ENCODE data around the gene CPLX1. TPM values are rescaled to one million over a fixed set of nuclear protein-coding genes. Genes with fewer than 3 reads are reported as not detected.

Gene CPLX1
- total RNA-seq, 2 donors from 2014 or later: 3.1 to 3.7 TPM

Other genes starting within 250 kb of the CPLX1 start
- gene TMEM271, start 249.8 kb downstream of the CPLX1 start, total RNA-seq: not detected
- gene PDE6B, start 200.6 kb downstream of the CPLX1 start, total RNA-seq: 10 to 100 TPM; 10.2 to 11.5 TPM
- 100 to 1,000 TPM in 1 of 2 donors, 10 to 100 TPM in 1; 98.4 to 120 TPM for gene ATP5ME, start 151.9 kb downstream of the CPLX1 start, total RNA-seq
- gene MYL5, start 151.6 kb downstream of the CPLX1 start, total RNA-seq: 10 to 100 TPM; 20.3 to 22.9 TPM
- gene SLC49A3, start 137.0 kb downstream of the CPLX1 start, total RNA-seq: 1 to 10 TPM; 1.1 to 2.7 TPM
- 10 to 100 TPM; 31.3 to 38.0 TPM for gene PCGF3, start 120.3 kb downstream of the CPLX1 start, total RNA-seq
- 100 to 1,000 TPM; 192 to 215 TPM for gene GAK, start 106.2 kb upstream of the CPLX1 start, total RNA-seq
- gene TMEM175, start 106.3 kb upstream of the CPLX1 start, total RNA-seq: 10 to 100 TPM; 36.9 to 43.6 TPM
- 10 to 100 TPM; 13.5 to 14.4 TPM for gene DGKQ, start 147.4 kb upstream of the CPLX1 start, total RNA-seq
- 10 to 100 TPM; 56.9 to 58.6 TPM for gene IDUA, start 160.9 kb upstream of the CPLX1 start, total RNA-seq
- gene SLC26A1, start 167.3 kb upstream of the CPLX1 start, total RNA-seq: under 1 TPM in 1 of 2 donors, not detected in 1; 0.21 TPM
- gene FGFRL1, start 185.5 kb upstream of the CPLX1 start, total RNA-seq: 10 to 100 TPM; 23.1 to 30.1 TPM

Measured in T-helper 17 cell (primary cell).